ENCODE measurements around the gene DLG2.

The DLG2 gene

DNA sequence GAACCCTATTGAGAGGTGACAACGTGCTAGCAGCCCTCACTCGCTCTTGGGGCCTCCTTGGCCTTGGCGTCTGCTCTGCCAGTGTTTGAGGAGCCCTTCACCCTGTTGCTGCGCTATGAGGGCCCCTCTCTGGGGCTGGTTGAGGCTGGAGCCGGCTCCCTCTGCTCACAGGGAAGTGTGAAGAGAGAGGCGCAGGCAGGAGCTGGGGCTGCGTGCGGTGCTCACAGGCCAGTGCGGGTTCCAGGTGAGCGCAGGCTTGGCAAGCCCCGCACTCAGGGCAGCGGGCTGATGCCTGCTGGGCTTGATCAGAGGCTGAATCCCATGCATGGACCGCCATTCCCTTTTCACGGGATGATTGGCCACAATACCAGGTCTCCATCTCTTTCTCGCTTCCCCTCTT lies 90.7 kb downstream of the DLG2 start:
- Histone ChIP-seq H3K27ac (ENCODE audit: insufficient read depth, low read length, poor library complexity, severe bottlenecking) (no peak overlapping the region), H3K27me3 (replicated peaks; ENCODE audit: control insufficient read depth, insufficient read depth, low read length, poor library complexity, severe bottlenecking) (no peaks in the 10 kb centered on the region), H3K4me1 (ENCODE audit: control insufficient read depth, insufficient read depth, low read length, poor library complexity, severe bottlenecking) (no peaks in the 10 kb centered on the region), H3K4me3 (ENCODE audit: insufficient read depth, low read depth, low read length, poor library complexity, severe bottlenecking) (no peak overlapping the region), H3K36me3 (ENCODE audit: control insufficient read depth, insufficient read depth, low read length) (no peaks in the 10 kb centered on the region), H3K9me3 (ENCODE audit: control insufficient read depth, low read length) (no peaks in the 10 kb centered on the region)
- no peak for DNase-seq

DNA sequence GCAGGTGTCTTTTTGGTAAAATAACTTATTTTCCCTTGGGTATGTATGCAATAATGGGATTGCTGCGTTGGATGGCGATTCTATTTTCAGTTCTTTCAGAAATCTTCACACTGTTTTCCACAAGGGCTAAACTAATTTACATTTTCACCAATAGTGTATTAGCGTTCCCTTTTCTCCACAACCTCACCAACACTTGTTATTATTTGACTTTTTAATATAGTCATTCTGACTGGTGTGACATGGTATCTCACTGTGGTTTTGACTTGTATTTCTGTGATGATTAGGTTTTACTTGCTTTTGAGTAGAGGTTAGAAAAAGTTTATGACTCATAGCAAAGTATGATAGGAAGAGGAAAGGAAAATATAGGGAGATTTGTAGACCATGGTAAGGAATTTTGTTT lies 92.3 kb downstream of the DLG2 start:
- H3K36me3 ChIP-seq (ENCODE audit: control insufficient read depth, insufficient read depth, low read length): no peaks in the 10 kb centered on the region
- H3K27me3 ChIP-seq (replicated peaks; ENCODE audit: control insufficient read depth, insufficient read depth, low read length, poor library complexity, severe bottlenecking): no peaks in the 10 kb centered on the region
- H3K4me3 ChIP-seq (ENCODE audit: insufficient read depth, low read depth, low read length, poor library complexity, severe bottlenecking): no peak overlapping the region
- no peak overlapping the region for H3K27ac ChIP-seq (ENCODE audit: insufficient read depth, low read length, poor library complexity, severe bottlenecking)
- no peak for DNase-seq
- H3K4me1 ChIP-seq (ENCODE audit: control insufficient read depth, insufficient read depth, low read length, poor library complexity, severe bottlenecking): no peaks in the 10 kb centered on the region
- no peaks in the 10 kb centered on the region for H3K9me3 ChIP-seq (ENCODE audit: control insufficient read depth, low read length)

DNA sequence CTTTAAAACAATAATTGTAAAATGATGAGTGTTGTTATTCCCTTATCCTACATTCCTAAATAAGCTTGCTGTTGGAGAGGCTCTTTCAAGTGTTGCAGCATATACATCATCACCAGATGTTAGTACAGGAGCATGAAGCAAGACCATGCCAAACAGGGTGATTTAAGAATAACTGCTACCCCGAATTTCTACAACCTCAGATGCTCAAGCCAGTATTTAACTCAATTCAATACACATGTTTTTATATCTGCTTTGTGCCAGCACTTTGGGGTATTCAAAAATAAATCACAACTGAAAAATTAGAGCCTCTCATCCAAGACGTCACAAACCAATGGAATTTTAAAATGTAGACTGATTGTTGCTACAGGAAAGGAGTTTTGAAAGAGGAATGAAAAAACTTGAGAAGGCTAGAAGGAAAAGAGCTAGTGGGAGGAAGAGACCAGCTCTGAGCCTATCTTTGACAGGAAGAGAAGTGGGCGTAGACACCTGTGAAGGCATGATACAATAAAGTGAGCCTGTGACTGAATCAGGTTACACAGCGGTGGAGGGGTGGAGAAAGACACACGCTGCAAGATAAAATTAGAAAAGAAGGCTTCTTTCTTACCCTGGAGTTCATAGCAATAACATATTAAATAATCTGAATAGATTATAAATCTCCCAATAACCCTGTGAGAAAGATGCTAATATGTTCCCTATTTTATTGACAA lies 95.8 kb downstream of the DLG2 start:
- Histone ChIP-seq H3K27ac (ENCODE audit: insufficient read depth, low read length, poor library complexity, severe bottlenecking) (no peak overlapping the region), H3K36me3 (ENCODE audit: control insufficient read depth, insufficient read depth, low read length) (no peaks in the 10 kb centered on the region), H3K27me3 (replicated peaks; ENCODE audit: control insufficient read depth, insufficient read depth, low read length, poor library complexity, severe bottlenecking) (no peaks in the 10 kb centered on the region), H3K4me1 (ENCODE audit: control insufficient read depth, insufficient read depth, low read length, poor library complexity, severe bottlenecking) (no peaks in the 10 kb centered on the region), H3K4me3 (ENCODE audit: insufficient read depth, low read depth, low read length, poor library complexity, severe bottlenecking) (no peak overlapping the region), H3K9me3 (ENCODE audit: control insufficient read depth, low read length) (no peaks in the 10 kb centered on the region)
- DNase-seq: no peak

DNA sequence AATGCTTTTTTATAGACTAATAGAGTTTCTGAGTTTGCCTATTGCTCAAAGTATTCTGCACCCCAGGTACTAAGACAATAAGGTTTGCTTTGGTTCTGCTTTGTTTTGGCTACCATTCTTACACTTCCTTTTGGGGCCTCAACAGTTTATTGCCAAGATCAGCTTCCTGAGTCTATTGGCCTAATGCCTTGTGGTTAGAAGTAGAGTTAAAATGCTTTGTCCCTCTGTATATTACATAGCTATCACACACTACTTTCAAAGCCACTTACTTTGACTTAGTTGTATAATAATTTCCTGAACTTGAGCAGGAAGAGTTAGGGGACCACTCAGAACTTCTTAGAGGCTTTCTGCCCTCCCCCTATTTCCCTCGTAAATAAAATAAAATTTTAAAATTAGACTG lies 96.5 kb downstream of the DLG2 start:
- Histone ChIP-seq H3K4me1 (ENCODE audit: control insufficient read depth, insufficient read depth, low read length, poor library complexity, severe bottlenecking) (no peaks in the 10 kb centered on the region), H3K36me3 (ENCODE audit: control insufficient read depth, insufficient read depth, low read length) (no peaks in the 10 kb centered on the region)

DNA sequence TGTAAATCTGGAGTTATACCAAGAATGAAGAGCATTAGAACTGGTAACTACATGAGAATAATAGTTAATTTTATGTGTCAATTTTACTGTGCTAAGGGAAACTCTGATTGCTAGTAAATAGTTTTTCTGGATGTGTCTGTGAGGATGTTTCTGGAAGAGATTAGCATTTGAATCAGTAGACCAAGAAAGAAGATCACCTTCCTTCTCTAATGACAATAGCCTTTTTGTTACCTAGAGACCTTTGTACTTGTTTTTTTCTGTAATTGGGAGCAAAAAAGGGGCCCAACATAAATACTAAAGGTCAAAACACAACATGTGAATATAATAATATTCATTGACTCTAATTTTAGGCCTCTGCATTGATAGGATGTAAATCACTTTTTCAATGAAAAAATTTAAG lies 100.6 kb downstream of the DLG2 start:
- Histone ChIP-seq H3K27me3 (replicated peaks; ENCODE audit: control insufficient read depth, insufficient read depth, low read length, poor library complexity, severe bottlenecking) (no peaks in the 10 kb centered on the region), H3K36me3 (ENCODE audit: control insufficient read depth, insufficient read depth, low read length) (no peaks in the 10 kb centered on the region), H3K4me3 (ENCODE audit: insufficient read depth, low read depth, low read length, poor library complexity, severe bottlenecking) (no peak overlapping the region), H3K27ac (ENCODE audit: insufficient read depth, low read length, poor library complexity, severe bottlenecking) (no peak overlapping the region), H3K9me3 (ENCODE audit: control insufficient read depth, low read length) (peaks cover 4% of the 10 kb centered on the region), H3K4me1 (ENCODE audit: control insufficient read depth, insufficient read depth, low read length, poor library complexity, severe bottlenecking) (no peaks in the 10 kb centered on the region)
- DNase-seq: no peak

More for the DNA sequence above, 96.5 kb downstream of the DLG2 start:
- no peaks in the 10 kb centered on the region for H3K27me3 ChIP-seq (replicated peaks; ENCODE audit: control insufficient read depth, insufficient read depth, low read length, poor library complexity, severe bottlenecking)
- no peaks in the 10 kb centered on the region for H3K9me3 ChIP-seq (ENCODE audit: control insufficient read depth, low read length)
- no peak overlapping the region for H3K4me3 ChIP-seq (ENCODE audit: insufficient read depth, low read depth, low read length, poor library complexity, severe bottlenecking)
- H3K27ac ChIP-seq (ENCODE audit: insufficient read depth, low read length, poor library complexity, severe bottlenecking): no peak overlapping the region
- no peak for DNase-seq

DNA sequence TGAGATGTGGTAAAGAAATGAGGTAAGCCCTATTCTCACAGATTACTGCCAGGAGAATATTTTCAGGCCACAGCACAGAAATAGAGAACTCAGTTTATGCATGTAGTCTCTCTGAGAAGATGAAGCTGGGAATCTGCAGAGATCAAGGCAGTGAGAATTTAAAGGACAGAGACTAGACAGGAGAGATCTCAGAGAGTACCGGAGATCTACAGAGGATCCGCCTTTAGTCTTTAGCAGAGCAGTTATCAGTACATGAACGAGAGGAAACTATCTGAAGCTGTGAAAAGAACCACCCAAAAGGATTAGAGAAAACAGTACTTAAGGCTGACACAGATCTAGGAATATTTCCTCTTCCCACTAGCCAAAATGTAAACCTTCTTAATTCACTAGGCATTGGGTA lies 101.5 kb downstream of the DLG2 start:
- no peak for DNase-seq
- Histone ChIP-seq H3K27me3 (replicated peaks; ENCODE audit: control insufficient read depth, insufficient read depth, low read length, poor library complexity, severe bottlenecking) (no peaks in the 10 kb centered on the region), H3K4me3 (ENCODE audit: insufficient read depth, low read depth, low read length, poor library complexity, severe bottlenecking) (no peak overlapping the region), H3K36me3 (ENCODE audit: control insufficient read depth, insufficient read depth, low read length) (no peaks in the 10 kb centered on the region), H3K9me3 (ENCODE audit: control insufficient read depth, low read length) (peaks cover 4% of the 10 kb centered on the region), H3K27ac (ENCODE audit: insufficient read depth, low read length, poor library complexity, severe bottlenecking) (no peak overlapping the region), H3K4me1 (ENCODE audit: control insufficient read depth, insufficient read depth, low read length, poor library complexity, severe bottlenecking) (no peaks in the 10 kb centered on the region)

DNA sequence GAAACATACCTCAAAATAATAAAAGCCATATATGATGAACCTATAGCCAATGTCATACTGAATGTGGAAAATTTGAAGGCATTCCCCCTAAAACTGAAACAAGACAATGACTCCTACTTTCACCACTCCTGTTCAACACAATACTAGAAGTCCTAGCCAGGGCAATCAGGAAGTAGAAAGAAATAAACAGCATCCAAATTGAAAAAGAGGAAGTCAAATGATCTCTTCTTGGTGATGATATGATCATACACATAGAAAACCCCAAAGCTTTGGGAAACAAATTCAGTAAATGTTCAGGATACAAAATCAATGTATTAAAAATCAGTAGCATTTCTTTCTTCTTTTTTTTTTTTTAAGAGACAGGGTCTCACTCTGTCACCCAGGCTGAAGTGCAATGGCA lies 109.9 kb downstream of the DLG2 start:
- no peak overlapping the region for H3K4me3 ChIP-seq (ENCODE audit: insufficient read depth, low read depth, low read length, poor library complexity, severe bottlenecking)
- H3K27me3 ChIP-seq (replicated peaks; ENCODE audit: control insufficient read depth, insufficient read depth, low read length, poor library complexity, severe bottlenecking): no peaks in the 10 kb centered on the region
- no peak overlapping the region for H3K27ac ChIP-seq (ENCODE audit: insufficient read depth, low read length, poor library complexity, severe bottlenecking)
- peaks cover 1% of the 10 kb centered on the region for H3K9me3 ChIP-seq (ENCODE audit: control insufficient read depth, low read length)
- H3K4me1 ChIP-seq (ENCODE audit: control insufficient read depth, insufficient read depth, low read length, poor library complexity, severe bottlenecking): no peaks in the 10 kb centered on the region
- DNase-seq: no peak
- no peaks in the 10 kb centered on the region for H3K36me3 ChIP-seq (ENCODE audit: control insufficient read depth, insufficient read depth, low read length)

DNA sequence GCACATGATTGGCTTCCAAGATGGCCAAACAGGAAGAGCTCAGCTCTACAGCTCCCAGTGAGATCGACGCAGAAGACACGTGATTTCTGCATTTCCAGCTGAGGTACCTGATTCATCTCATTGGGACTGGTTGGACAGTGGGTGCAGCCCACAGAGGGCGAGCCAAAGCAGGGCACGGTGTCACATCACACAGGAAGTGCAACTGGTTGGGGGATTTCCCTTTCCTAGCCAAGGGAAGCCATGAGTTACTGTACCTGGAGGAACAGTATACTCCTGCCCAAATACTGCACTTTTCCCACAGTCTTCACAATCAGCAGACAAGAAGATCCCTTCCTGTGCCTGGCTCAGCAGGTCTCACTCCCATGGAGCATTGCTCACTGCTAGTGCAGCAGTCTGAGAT lies 131.2 kb downstream of the DLG2 start:
- Histone ChIP-seq H3K27ac (ENCODE audit: insufficient read depth, low read length, poor library complexity, severe bottlenecking) (no peak overlapping the region), H3K27me3 (replicated peaks; ENCODE audit: control insufficient read depth, insufficient read depth, low read length, poor library complexity, severe bottlenecking) (no peaks in the 10 kb centered on the region), H3K9me3 (ENCODE audit: control insufficient read depth, low read length) (no peaks in the 10 kb centered on the region), H3K4me1 (ENCODE audit: control insufficient read depth, insufficient read depth, low read length, poor library complexity, severe bottlenecking) (no peaks in the 10 kb centered on the region), H3K4me3 (ENCODE audit: insufficient read depth, low read depth, low read length, poor library complexity, severe bottlenecking) (no peak overlapping the region), H3K36me3 (ENCODE audit: control insufficient read depth, insufficient read depth, low read length) (no peaks in the 10 kb centered on the region)
- DNase-seq: no peak

DNA sequence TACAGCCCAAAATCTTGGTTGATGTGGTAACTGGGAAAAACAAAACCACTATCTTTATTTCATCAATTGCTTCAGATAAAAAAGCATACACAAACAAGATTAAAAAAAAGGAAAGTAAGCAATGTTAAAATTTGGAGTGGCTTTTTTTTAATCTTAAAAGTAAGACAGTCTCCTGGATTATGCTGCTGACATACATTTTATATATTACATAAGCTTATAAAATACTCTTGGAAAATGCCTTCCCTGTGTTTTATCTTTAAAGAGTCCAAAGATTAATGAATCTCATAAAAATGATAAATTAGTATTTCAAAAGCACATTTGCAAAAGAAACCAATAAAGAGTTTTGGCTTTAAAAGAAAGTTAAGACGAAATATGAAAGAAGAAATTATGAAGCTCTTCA lies 132.7 kb downstream of the DLG2 start:
- DNase-seq: no peak
- no peaks in the 10 kb centered on the region for H3K36me3 ChIP-seq (ENCODE audit: control insufficient read depth, insufficient read depth, low read length)
- H3K27me3 ChIP-seq (replicated peaks; ENCODE audit: control insufficient read depth, insufficient read depth, low read length, poor library complexity, severe bottlenecking): no peaks in the 10 kb centered on the region
- H3K9me3 ChIP-seq (ENCODE audit: control insufficient read depth, low read length): no peaks in the 10 kb centered on the region
- no peak overlapping the region for H3K27ac ChIP-seq (ENCODE audit: insufficient read depth, low read length, poor library complexity, severe bottlenecking)
- no peak overlapping the region for H3K4me3 ChIP-seq (ENCODE audit: insufficient read depth, low read depth, low read length, poor library complexity, severe bottlenecking)
- no peaks in the 10 kb centered on the region for H3K4me1 ChIP-seq (ENCODE audit: control insufficient read depth, insufficient read depth, low read length, poor library complexity, severe bottlenecking)

DNA sequence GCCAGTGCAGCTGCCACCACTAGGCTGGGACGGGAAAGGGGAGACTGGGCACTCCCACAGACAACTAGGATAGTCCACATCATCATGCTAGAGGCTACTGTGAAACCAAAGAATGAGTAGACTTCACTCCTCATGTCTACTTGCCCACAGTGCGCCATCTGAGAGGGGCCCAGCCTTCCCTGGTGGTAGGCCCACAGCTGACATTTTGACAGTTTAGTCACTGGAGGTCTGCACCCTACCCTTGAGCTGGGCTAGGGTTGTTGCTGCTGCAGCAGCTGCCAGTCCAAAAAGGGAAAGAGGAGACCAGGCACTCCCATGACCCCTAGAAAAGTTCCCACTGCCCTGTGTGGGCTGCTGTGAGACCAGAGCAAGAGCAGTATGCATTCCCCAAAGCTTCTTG lies 141.2 kb downstream of the DLG2 start:
- H3K36me3 ChIP-seq (ENCODE audit: control insufficient read depth, insufficient read depth, low read length): no peaks in the 10 kb centered on the region
- DNase-seq: no peak
- peaks cover 15% of the 10 kb centered on the region for H3K9me3 ChIP-seq (ENCODE audit: control insufficient read depth, low read length)

More for the DNA sequence above, 141.2 kb downstream of the DLG2 start:
- no peaks in the 10 kb centered on the region for H3K4me1 ChIP-seq (ENCODE audit: control insufficient read depth, insufficient read depth, low read length, poor library complexity, severe bottlenecking)
- no peaks in the 10 kb centered on the region for H3K27me3 ChIP-seq (replicated peaks; ENCODE audit: control insufficient read depth, insufficient read depth, low read length, poor library complexity, severe bottlenecking)
- H3K27ac ChIP-seq (ENCODE audit: insufficient read depth, low read length, poor library complexity, severe bottlenecking): no peak overlapping the region
- no peak overlapping the region for H3K4me3 ChIP-seq (ENCODE audit: insufficient read depth, low read depth, low read length, poor library complexity, severe bottlenecking)

All from effector memory CD4-positive, alpha-beta T cell (primary cell).